HepG2 (cell line): ENCODE data around the gene ACER2. TPM values are rescaled to one million over a fixed set of nuclear protein-coding genes. Genes with fewer than 3 reads are reported as not detected.

ENCODE experiments used
- ATAC-seq: fragments of 200-7000 bp; cut with Tn5 transposase; 3 replicates; pipeline ENCODE4 v1.9.1; 2020; ENCODE audit warnings: mild to moderate bottlenecking, moderate library complexity
- BruUV-seq: library from RNA; stranded (reverse); fragments of 400-500 nt; replicated peaks from 2 replicates; lab custom pipeline; 2021; lab: Mats Ljungman, UMichigan
- CTCF ChIA-PET: fragments of 300-600 bp; formaldehyde crosslinking; extraction: SDS; loops from one replicate; lab custom pipeline; 2021; ENCODE audit warnings: low total read pairs, inconsistent platforms, low intra/inter-chr PET ratio; lab: Yijun Ruan, JAX
- POLR2A ChIA-PET: fragments of 350-600 bp; sonication (Branson Sonifier 250); formaldehyde crosslinking; loops from one replicate; lab custom pipeline; 2020; ENCODE audit warnings: antibody characterized with exemption, inconsistent platforms; lab: Yijun Ruan, JAX
- DNase-seq: peaks from one replicate; pipeline ENCODE4 v3.0.0-alpha.2; 2015; ENCODE audit warnings: low spot score
- FAIRE-seq: peaks from 3 replicates; lab custom pipeline; 2011; peaks lifted over from hg19 to GRCh38; lab: Jason Lieb, UNC
- H2AFZ ChIP-seq: one replicate; pipeline ENCODE4 v1.6.1; 2011; ENCODE audit warnings: low read length, inconsistent platforms
- H3K27ac ChIP-seq: fragments of 300-600 bp; 3 replicates; pipeline ENCODE4 v1.8.0; 2011; ENCODE audit warnings: mixed run types, mild to moderate bottlenecking, mixed read lengths, low read length, inconsistent platforms; ENCODE audit not compliant: insufficient read depth; ENCODE audit errors: extremely low read length
- H3K27me3 ChIP-seq, 2 experiments: fragments of 200-600 bp in 1 of 2; 2 replicates in 1 of 2; 3 replicates in 1 of 2; pipeline versions ENCODE4 v1.6.0 to v1.8.0; 2011; ENCODE audit warnings: low read length in 2 of 2, mild to moderate bottlenecking in 2 of 2, moderate library complexity in 2 of 2, inconsistent platforms in 1 of 2; ENCODE audit not compliant: insufficient read depth in 2 of 2, control insufficient read depth in 1 of 2
- H3K36me3 ChIP-seq, 2 experiments: fragments of 200-600 bp in 1 of 2; replicated peaks in 1 of 2; 2 replicates in 1 of 2; 3 replicates in 1 of 2; pipeline versions ENCODE4 v1.5.1 to v1.8.0; 2011; ENCODE audit warnings: low read length in 2 of 2, inconsistent platforms in 1 of 2; ENCODE audit not compliant: insufficient read depth in 2 of 2, control insufficient read depth in 1 of 2
- H3K4me1 ChIP-seq: 2 replicates; pipeline ENCODE4 v1.5.1; 2012; ENCODE audit warnings: low read length, inconsistent platforms; ENCODE audit not compliant: insufficient read depth
- H3K4me2 ChIP-seq: 2 replicates; pipeline ENCODE4 v1.6.0; 2011; ENCODE audit warnings: low read depth, low read length, inconsistent platforms
- H3K4me3 ChIP-seq, 3 experiments: fragments of 200-600 bp in 1 of 3; sonication (generic), shearing (Covaris generic) in 1 of 3; replicated peaks in 1 of 3; 2 replicates each; pipeline ENCODE4 v1.5.1; 2011 to 2016; ENCODE audit warnings: low read length in 3 of 3, inconsistent platforms in 2 of 3, low read depth in 2 of 3, mild to moderate bottlenecking in 2 of 3, control low read depth in 1 of 3, mixed read lengths in 1 of 3; ENCODE audit not compliant: insufficient read depth in 1 of 3
- H3K79me2 ChIP-seq: one replicate; pipeline ENCODE4 v1.6.1; 2011; ENCODE audit warnings: low read length, inconsistent platforms; ENCODE audit not compliant: insufficient read depth
- H3K9ac ChIP-seq: 2 replicates; pipeline ENCODE4 v1.6.0; 2011; ENCODE audit warnings: mild to moderate bottlenecking, low read depth, low read length, inconsistent platforms; ENCODE audit not compliant: insufficient read depth
- H3K9me3 ChIP-seq: 2 replicates; pipeline ENCODE4 v1.5.1; 2012; ENCODE audit warnings: mild to moderate bottlenecking, low read length
- H4K20me1 ChIP-seq: 2 replicates; pipeline ENCODE4 v1.6.0; 2011; ENCODE audit warnings: inconsistent platforms, mild to moderate bottlenecking, low read length, moderate library complexity; ENCODE audit not compliant: insufficient read depth
- CSRNP2 ChIP-seq: sonication (generic); formaldehyde crosslinking; conservative IDR thresholded peaks from 2 replicates; pipeline ENCODE4 v1.8.0; 2022; ENCODE audit warnings: low read depth, missing genetic modification reagents
- MED13 ChIP-seq: sonication (generic); formaldehyde crosslinking; IDR thresholded peaks from 2 replicates; pipeline ENCODE4 v1.5.0; 2020; ENCODE audit warnings: missing genetic modification reagents
- NAIF1 ChIP-seq: sonication (generic); formaldehyde crosslinking; IDR thresholded peaks from 2 replicates; pipeline ENCODE4 v1.5.0; 2020; ENCODE audit warnings: mild to moderate bottlenecking, missing genetic modification reagents, borderline replicate concordance
- THAP8 ChIP-seq: sonication (generic); formaldehyde crosslinking; IDR thresholded peaks from 2 replicates; pipeline ENCODE4 v1.5.1; 2020; ENCODE audit warnings: missing genetic modification reagents, mild to moderate bottlenecking, borderline replicate concordance
- YEATS4 ChIP-seq: sonication (generic); formaldehyde crosslinking; IDR thresholded peaks from 2 replicates; pipeline ENCODE4 v1.4.0; 2020; ENCODE audit warnings: missing genetic modification reagents, borderline replicate concordance
- YY1 ChIP-seq: IDR thresholded peaks from 2 replicates; pipeline ENCODE4 v1.6.1; 2011; ENCODE audit warnings: low read length, low read depth, moderate library complexity, mild to moderate bottlenecking; ENCODE audit not compliant: insufficient read depth, insufficient replicate concordance
- ZNF3 ChIP-seq: IDR thresholded peaks from 2 replicates; pipeline ENCODE4 v1.7.0; 2017; ENCODE audit warnings: inconsistent platforms
- ZNF546 ChIP-seq: sonication (generic); formaldehyde crosslinking; conservative IDR thresholded peaks from 2 replicates; pipeline ENCODE4 v1.8.1; 2023; ENCODE audit warnings: mild to moderate bottlenecking, missing genetic modification reagents
- ZNF75D ChIP-seq: sonication (generic); formaldehyde crosslinking; IDR thresholded peaks from 2 replicates; pipeline ENCODE4 v1.8.1; 2023; ENCODE audit warnings: missing genetic modification reagents, mild to moderate bottlenecking, borderline replicate concordance
- whole genome bisulfite sequencing: methylation state at CpG from one replicate; pipeline ENCODE4 v1.1.6; 2017; ENCODE audit warnings: low lambda C conversion rate; 5-methylcytosine and 5-hydroxymethylcytosine counted together
- in situ Hi-C: cut with HindIII; loops from 2 replicates; pipeline ENCODE4 v1.10.0; 2017; ENCODE audit warnings: low pct_unique_long_range_greater_than_20kb; ENCODE audit not compliant: extremely low pct_ligation_motif_present
- intact Hi-C: fragments of 100-400 bp; cut with micrococcal nuclease; formaldehyde crosslinking; loops from one replicate; pipeline ENCODE4 v1.10.0; 2022; ENCODE audit not compliant: unreplicated experiment
- polyA plus RNA-seq, 8 experiments: library from polyadenylated mRNA; depleted of rRNA in 3 of 8; stranded (reverse) in 7 of 8; unstranded in 1 of 8; fragments of >200 nt; fragmentation: Illumina TruSeq in 4 of 8; extraction: Trizol in 4 of 8; gene quantifications; 2 replicates each; pipeline versions ENCODE4 v1.2.1 to v1.2.3, GENCODE V29; 2011 to 2016; ENCODE audit warnings: low read depth in 4 of 8, missing spikeins in 1 of 8, mixed read lengths in 1 of 8; ENCODE audit not compliant: insufficient read depth in 1 of 8
- total RNA-seq, 5 experiments: library from RNA; depleted of rRNA; stranded (reverse); fragments of >200 nt; fragmentation: Illumina TruSeq; extraction: Trizol; gene quantifications; 2 replicates each; pipeline ENCODE4 v1.2.3, GENCODE V29; 2016; ENCODE audit warnings: low read depth in 1 of 5
- TF ChIP-seq, protein P1 (sequence below): IDR thresholded peaks from 2 replicates; pipeline ENCODE4 v1.4.0; 2020; ENCODE audit warnings: mild to moderate bottlenecking, missing genetic modification reagents

ACER2 gene
- total and polyA plus RNA-seq, 2 of the 13 experiments (the other 11 are each of a cell fraction or from before 2014, with no cell fraction given), result 1.9 to 3.4 TPM

DNA sequence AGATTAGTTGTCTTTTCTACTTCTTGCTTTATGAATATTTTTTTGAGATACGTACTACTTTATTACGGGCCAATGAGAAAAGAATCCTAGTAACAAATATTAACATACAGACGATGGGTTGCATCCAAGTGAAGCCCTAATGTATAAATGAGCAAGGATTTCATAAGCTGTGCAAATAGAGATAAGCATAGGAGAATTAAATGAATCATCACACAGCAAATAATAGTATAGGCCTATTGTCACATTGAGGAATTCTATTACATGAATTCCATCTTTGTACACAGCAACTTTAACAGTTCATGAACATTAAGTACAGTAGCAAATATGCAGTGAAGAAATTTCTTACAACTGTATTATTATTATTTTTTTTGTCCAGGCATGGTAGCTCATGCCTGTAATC, 78.0 kb downstream of the ACER2 start:
- Histone ChIP-seq H3K4me2 (no peak overlapping the region), H3K4me1 (no peaks in the 10 kb centered on the region), H3K36me3 (no peaks in the 10 kb centered on the region), H2AFZ (no peak overlapping the region), H3K4me3 (no peak overlapping the region), H3K9ac (no peak overlapping the region), H3K27me3 (peaks cover 0 to 7% of the 10 kb centered on the region in 2 experiments; a peak in 2 of 5 replicates), H3K27ac (no peak overlapping the region), H4K20me1 (no peaks in the 10 kb centered on the region), H3K9me3 (no peaks in the 10 kb centered on the region), H3K79me2 (no peaks in the 10 kb centered on the region)
- ATAC-seq, result no peak
- TF ChIP-seq NAIF1 (no peak), ZNF75D (CRISPR knock-in tag) (no peak), ZNF546 (CRISPR knock-in tag) (no peak), ZNF3 (no peak), YY1 (no peak), CSRNP2 (CRISPR knock-in tag) (no peak), MED13 (CRISPR knock-in tag) (no peak), THAP8 (CRISPR knock-in tag) (no peak), YEATS4 (CRISPR knock-in tag) (no peak)
- TF ChIP-seq, protein P1, sequence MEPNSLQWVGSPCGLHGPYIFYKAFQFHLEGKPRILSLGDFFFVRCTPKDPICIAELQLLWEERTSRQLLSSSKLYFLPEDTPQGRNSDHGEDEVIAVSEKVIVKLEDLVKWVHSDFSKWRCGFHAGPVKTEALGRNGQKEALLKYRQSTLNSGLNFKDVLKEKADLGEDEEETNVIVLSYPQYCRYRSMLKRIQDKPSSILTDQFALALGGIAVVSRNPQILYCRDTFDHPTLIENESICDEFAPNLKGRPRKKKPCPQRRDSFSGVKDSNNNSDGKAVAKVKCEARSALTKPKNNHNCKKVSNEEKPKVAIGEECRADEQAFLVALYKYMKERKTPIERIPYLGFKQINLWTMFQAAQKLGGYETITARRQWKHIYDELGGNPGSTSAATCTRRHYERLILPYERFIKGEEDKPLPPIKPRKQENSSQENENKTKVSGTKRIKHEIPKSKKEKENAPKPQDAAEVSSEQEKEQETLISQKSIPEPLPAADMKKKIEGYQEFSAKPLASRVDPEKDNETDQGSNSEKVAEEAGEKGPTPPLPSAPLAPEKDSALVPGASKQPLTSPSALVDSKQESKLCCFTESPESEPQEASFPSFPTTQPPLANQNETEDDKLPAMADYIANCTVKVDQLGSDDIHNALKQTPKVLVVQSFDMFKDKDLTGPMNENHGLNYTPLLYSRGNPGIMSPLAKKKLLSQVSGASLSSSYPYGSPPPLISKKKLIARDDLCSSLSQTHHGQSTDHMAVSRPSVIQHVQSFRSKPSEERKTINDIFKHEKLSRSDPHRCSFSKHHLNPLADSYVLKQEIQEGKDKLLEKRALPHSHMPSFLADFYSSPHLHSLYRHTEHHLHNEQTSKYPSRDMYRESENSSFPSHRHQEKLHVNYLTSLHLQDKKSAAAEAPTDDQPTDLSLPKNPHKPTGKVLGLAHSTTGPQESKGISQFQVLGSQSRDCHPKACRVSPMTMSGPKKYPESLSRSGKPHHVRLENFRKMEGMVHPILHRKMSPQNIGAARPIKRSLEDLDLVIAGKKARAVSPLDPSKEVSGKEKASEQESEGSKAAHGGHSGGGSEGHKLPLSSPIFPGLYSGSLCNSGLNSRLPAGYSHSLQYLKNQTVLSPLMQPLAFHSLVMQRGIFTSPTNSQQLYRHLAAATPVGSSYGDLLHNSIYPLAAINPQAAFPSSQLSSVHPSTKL (CRISPR knock-in tag), result no peak
- in situ Hi-C loops, result loop anchor here (10.0 to 25.0 kb wide), 2 partner anchors 438 to 1625 kb away; no protein-coding TSS in a partner anchor
- no peak for FAIRE-seq
- BruUV-seq, result no TSS peak
- DNase-seq, result no peak
- WGBS, result 51% methylated on average over 3 of the region's 3 CpGs
- intact Hi-C loops, result no loop called here
- POLR2A ChIA-PET, result no interaction called here
- CTCF ChIA-PET, result no interaction called here
